ENCODE data around the gene BIRC2. TPM values are rescaled to one million over a fixed set of nuclear protein-coding genes. Genes with fewer than 3 reads are reported as not detected.
"Not testable (repeated sequence)": the region's sequence is repeated elsewhere in the genome, so short reads cannot be mapped to it uniquely, and the experiment has no call there.

BIRC2 gene
- total RNA-seq, 1 donor from 2014 or later: 30.4 TPM

DNA sequence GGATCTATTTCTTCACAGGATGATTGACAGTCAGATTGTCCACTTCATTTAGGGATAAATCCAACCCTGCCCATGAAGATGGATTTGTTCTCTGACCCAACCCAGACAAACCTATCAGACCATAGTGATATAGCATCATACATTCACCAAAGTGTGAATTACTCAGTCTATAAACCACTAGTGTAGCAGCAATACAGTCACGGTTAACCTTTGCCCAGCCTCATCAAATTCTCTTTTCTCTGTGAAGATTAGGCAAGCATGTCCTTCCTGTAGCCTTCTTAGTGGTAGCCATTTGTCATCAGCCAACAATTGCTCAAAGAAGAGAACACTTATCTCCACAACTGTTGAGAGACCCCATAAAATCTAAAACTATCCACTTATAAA lies 14.4 kb upstream of the BIRC2 start:
- intact Hi-C loops (cut with micrococcal nuclease): no loop called here
- H3K27me3 ChIP-seq (ENCODE audit: low read depth): no peaks in the 10 kb centered on the region
- H3K27ac ChIP-seq (replicated peaks): no peak overlapping the region
- no peak for DNase-seq
- TF ChIP-seq, protein P1, sequence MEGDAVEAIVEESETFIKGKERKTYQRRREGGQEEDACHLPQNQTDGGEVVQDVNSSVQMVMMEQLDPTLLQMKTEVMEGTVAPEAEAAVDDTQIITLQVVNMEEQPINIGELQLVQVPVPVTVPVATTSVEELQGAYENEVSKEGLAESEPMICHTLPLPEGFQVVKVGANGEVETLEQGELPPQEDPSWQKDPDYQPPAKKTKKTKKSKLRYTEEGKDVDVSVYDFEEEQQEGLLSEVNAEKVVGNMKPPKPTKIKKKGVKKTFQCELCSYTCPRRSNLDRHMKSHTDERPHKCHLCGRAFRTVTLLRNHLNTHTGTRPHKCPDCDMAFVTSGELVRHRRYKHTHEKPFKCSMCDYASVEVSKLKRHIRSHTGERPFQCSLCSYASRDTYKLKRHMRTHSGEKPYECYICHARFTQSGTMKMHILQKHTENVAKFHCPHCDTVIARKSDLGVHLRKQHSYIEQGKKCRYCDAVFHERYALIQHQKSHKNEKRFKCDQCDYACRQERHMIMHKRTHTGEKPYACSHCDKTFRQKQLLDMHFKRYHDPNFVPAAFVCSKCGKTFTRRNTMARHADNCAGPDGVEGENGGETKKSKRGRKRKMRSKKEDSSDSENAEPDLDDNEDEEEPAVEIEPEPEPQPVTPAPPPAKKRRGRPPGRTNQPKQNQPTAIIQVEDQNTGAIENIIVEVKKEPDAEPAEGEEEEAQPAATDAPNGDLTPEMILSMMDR (IDR thresholded peaks at IDR 0.05; ENCODE audit: borderline replicate concordance): no peak
- no peaks in the 10 kb centered on the region for H3K4me1 ChIP-seq
- H3K9me3 ChIP-seq (replicated peaks): no peaks in the 10 kb centered on the region
- no peak overlapping the region for H3K4me3 ChIP-seq
- peaks cover 50% of the 10 kb centered on the region for H3K36me3 ChIP-seq

GRCh38 chr11:102338479-102339010 lies 8.5 kb upstream of the BIRC2 start:
- no peak for DNase-seq
- TF ChIP-seq, protein P1 (IDR thresholded peaks at IDR 0.05; ENCODE audit: borderline replicate concordance): no peak
- no peak overlapping the region for H3K27ac ChIP-seq (replicated peaks)
- no peaks in the 10 kb centered on the region for H3K27me3 ChIP-seq (ENCODE audit: low read depth)
- H3K4me3 ChIP-seq: no peak overlapping the region
- no peaks in the 10 kb centered on the region for H3K9me3 ChIP-seq (replicated peaks)
- H3K4me1 ChIP-seq: no peaks in the 10 kb centered on the region
- intact Hi-C loops (cut with micrococcal nuclease): no loop called here
- peaks cover 19% of the 10 kb centered on the region for H3K36me3 ChIP-seq

DNA sequence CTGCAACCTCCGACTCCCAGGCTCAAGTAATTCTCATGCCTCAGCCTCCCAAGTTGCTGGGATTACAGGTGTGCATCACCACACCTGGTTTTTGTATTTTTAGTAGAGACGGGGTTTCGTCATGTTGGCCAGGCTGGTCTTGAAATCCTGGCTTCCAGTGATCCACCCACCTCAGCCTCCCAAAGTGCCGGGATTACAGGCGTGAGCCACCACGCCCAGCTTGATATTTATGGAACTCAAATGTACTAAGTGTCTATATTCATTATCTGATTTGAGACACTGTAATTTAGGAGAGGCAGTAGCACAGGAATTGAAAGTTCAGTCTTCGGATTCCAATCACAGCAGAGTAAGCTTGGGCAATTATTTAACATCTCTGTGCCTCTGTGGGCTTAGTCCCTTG lies 5.7 kb upstream of the BIRC2 start:
- H3K9me3 ChIP-seq (replicated peaks); H3K4me1 ChIP-seq: not testable (repeated sequence)
- intact Hi-C loops (cut with micrococcal nuclease): loop anchor here (5.0 kb wide), 2 partner anchors 54 to 156 kb away; no protein-coding TSS in a partner anchor

GRCh38 chr11:102341844-102342318 lies 5.1 kb upstream of the BIRC2 start:
- Histone ChIP-seq H3K27me3 (ENCODE audit: low read depth) (no peaks in the 10 kb centered on the region), H3K36me3 (peaks cover 13% of the 10 kb centered on the region), H3K4me1 (peaks cover 7% of the 10 kb centered on the region), H3K4me3 (no peak overlapping the region), H3K9me3 (replicated peaks) (no peaks in the 10 kb centered on the region), H3K27ac (replicated peaks) (no peak overlapping the region)
- DNase-seq: peak; percentile 40
- intact Hi-C loops (cut with micrococcal nuclease): loop anchor here (5.0 kb wide), 2 partner anchors 55 to 155 kb away; no protein-coding TSS in a partner anchor
- TF ChIP-seq, protein P1 (IDR thresholded peaks at IDR 0.05; ENCODE audit: borderline replicate concordance): peak; percentile 87

More for the DNA sequence above, 5.7 kb upstream of the BIRC2 start:
- not testable (repeated sequence) for H3K4me3 ChIP-seq; DNase-seq; H3K27ac ChIP-seq (replicated peaks); H3K27me3 ChIP-seq (ENCODE audit: low read depth)
- H3K36me3 ChIP-seq: peaks cover 18% of the 10 kb centered on the region

- Histone ChIP-seq H3K4me1 (peaks cover 16% of the 10 kb centered on the region), H3K4me3 (no peak overlapping the region), H3K36me3 (no peaks in the 10 kb centered on the region), H3K27me3 (ENCODE audit: low read depth) (no peaks in the 10 kb centered on the region), H3K9me3 (replicated peaks) (no peaks in the 10 kb centered on the region), H3K27ac (replicated peaks) (no peak overlapping the region)
- DNase-seq: no peak
- intact Hi-C loops (cut with micrococcal nuclease): loop anchor here (5.0 kb wide), 2 partner anchors 57 to 153 kb away; no protein-coding TSS in a partner anchor
- TF ChIP-seq, protein P1 (IDR thresholded peaks at IDR 0.05; ENCODE audit: borderline replicate concordance): no peak
Observed at GRCh38 chr11:102343809-102344208, 3.2 kb upstream of the BIRC2 start.

DNA sequence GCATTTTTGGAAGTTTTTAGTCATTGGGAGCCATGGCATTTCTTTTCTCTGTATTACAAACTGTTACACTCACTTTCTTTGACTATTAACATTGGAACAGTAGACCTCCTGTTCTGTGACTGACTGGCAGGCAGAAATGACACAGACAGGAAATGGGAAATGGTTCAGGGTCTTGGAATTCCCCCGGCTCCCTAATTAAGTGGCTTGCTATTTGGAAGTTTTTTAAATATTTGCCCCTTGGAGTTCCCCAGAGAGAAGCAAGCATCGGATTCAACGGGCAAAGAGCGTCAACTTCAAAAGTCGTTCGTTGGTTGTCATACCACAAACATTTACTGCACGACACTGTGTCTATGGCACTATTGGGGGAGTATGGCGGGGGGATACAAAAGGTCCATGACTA lies 1.1 kb upstream of the BIRC2 start:
- no peak for DNase-seq
- Histone ChIP-seq H3K27ac (replicated peaks) (peak overlapping the region; percentile 97), H3K27me3 (ENCODE audit: low read depth) (no peaks in the 10 kb centered on the region), H3K4me3 (peak overlapping the region; percentile 85), H3K4me1 (peaks cover 37% of the 10 kb centered on the region), H3K9me3 (replicated peaks) (no peaks in the 10 kb centered on the region), H3K36me3 (peaks cover 13% of the 10 kb centered on the region)
- intact Hi-C loops (cut with micrococcal nuclease): no loop called here
- TF ChIP-seq, protein P1 (IDR thresholded peaks at IDR 0.05; ENCODE audit: borderline replicate concordance): no peak
